Esophagus muscularis mucosa (tissue), 4 donors: Measurements from ENCODE around the gene INSYN2B. TPM values are rescaled to one million over a fixed set of nuclear protein-coding genes. Genes with fewer than 3 reads are reported as not detected.

ENCODE experiments used
- DNase-seq: peaks from one replicate; pipeline ENCODE4 v3.0.0-alpha.2; 2017; ENCODE audit errors: extremely low spot score
- H3K27ac ChIP-seq, 4 donors: fragments of 200-600 bp; sonication (generic); replicated peaks in 1 of 4; 1 replicate in 3 of 4; 2 replicates in 1 of 4; pipeline ENCODE4 v1.5.1; 2016 to 2019; ENCODE audit warnings: mild to moderate bottlenecking in 1 of 4
- H3K27me3 ChIP-seq, 4 donors: fragments of 200-600 bp; sonication (generic); one replicate each; pipeline versions ENCODE4 v1.5.1 to v1.6.0; 2016 to 2019
- H3K36me3 ChIP-seq, 4 donors: fragments of 200-600 bp; sonication (generic); one replicate each; pipeline ENCODE4 v1.5.1; 2016 to 2019
- H3K4me1 ChIP-seq, 4 donors: fragments of 200-600 bp; sonication (generic); one replicate each; pipeline ENCODE4 v1.5.1; 2016 to 2019
- H3K4me3 ChIP-seq, 4 donors: fragments of 200-600 bp; sonication (generic); 1 replicate in 2 of 4; 2 replicates in 2 of 4; pipeline ENCODE4 v1.5.1; 2016 to 2019; ENCODE audit warnings: mild to moderate bottlenecking in 4 of 4, moderate library complexity in 1 of 4
- H3K9me3 ChIP-seq, 4 donors: fragments of 200-600 bp; sonication (generic); 1 replicate in 3 of 4; 2 replicates in 1 of 4; pipeline ENCODE4 v1.5.1; 2016 to 2019
- EP300 ChIP-seq: sonication (generic); formaldehyde crosslinking; IDR thresholded peaks from one replicate; pipeline ENCODE4 v1.6.1; 2017; ENCODE audit warnings: antibody characterized with exemption
- POLR2A ChIP-seq: fragments of 450-650 bp; IDR thresholded peaks from one replicate; pipeline ENCODE4 v1.6.1; 2017; ENCODE audit warnings: antibody characterized with exemption, moderate library complexity, mild to moderate bottlenecking, low read depth
- POLR2AphosphoS5 ChIP-seq, 2 donors: sonication (generic); formaldehyde crosslinking; IDR thresholded peaks; one replicate each; pipeline ENCODE4 v1.6.1; 2017; ENCODE audit warnings: antibody characterized with exemption in 2 of 2
- WGBS: methylation state at CpG from one replicate; pipeline ENCODE4 v1.1.5; 2018; 5-methylcytosine and 5-hydroxymethylcytosine counted together
- intact Hi-C: fragments of 100-400 bp; cut with DNase I; formaldehyde crosslinking; loops from one replicate; pipeline ENCODE4 v1.15.1; 2023
- total RNA-seq, 4 donors: library from RNA; depleted of rRNA; stranded (reverse); fragments of >200 nt; gene quantifications; one replicate each; pipeline versions ENCODE4 v1.1.0 to v1.2.1, GENCODE V29; 2016
- TF ChIP-seq, protein P1 (sequence below), 3 experiments: fragments of 200-600 bp in 2 of 3; fragments of 450-650 bp in 1 of 3; sonication (generic) in 2 of 3; IDR thresholded peaks; one replicate each; pipeline ENCODE4 v1.5.1; 2017 to 2019; ENCODE audit warnings: antibody characterized with exemption in 3 of 3, mild to moderate bottlenecking in 2 of 3, moderate library complexity in 1 of 3

INSYN2B gene
- total RNA-seq, 4 donors from 2014 or later = not detected

DNA sequence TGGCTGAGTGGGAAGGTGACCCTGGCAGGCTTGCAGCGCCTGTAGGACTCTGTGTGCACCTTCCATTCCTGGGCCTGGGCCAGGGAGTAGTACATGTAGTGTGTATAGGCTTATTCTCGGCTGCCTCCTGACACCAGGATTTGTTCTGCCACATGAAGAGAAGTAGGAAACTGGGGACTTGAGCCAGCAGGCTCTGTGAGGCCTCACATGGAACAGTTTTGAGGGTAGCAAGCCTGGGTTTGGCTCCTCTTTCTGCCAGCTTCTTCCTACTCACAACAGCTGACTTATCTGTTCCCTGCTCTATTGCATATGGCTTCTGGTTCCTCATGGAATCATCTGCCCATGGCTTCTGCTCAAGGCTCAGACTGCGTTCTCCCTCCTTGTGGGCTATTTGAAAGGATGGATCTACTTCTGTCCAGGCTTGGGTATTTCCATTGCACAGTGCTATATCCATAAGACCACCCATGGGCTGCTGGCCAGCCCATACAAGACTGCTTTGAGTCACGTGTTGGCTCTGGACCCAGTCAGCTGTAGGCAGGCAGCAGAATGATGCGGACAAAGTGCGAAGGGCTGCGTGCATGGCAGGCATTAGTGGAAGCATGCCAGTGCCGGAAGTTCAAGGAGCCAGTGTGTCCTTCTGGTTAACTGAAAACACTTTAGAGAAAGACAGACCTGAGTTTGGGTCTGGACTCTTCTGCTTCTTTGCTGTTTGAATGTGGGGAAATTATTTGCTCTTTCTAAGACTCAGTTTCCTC, 11.0 kb upstream of the INSYN2B start:
- Histone ChIP-seq H3K4me3 (no peak overlapping the region), H3K9me3 (no peaks in the 10 kb centered on the region), H3K27me3 (peaks cover 0 to 7% (median 0%) of the 10 kb centered on the region in 4 donors), H3K27ac (no peak overlapping the region), H3K4me1 (no peaks in the 10 kb centered on the region), H3K36me3 (no peaks in the 10 kb centered on the region)
- intact Hi-C loops = no loop called here
- 97% methylated on average over 7 of the region's 8 CpGs for WGBS
- no peak for DNase-seq
- no peak for TF ChIP-seq POLR2AphosphoS5 (IDR thresholded peaks at IDR 0.05)
- TF ChIP-seq, protein P1, sequence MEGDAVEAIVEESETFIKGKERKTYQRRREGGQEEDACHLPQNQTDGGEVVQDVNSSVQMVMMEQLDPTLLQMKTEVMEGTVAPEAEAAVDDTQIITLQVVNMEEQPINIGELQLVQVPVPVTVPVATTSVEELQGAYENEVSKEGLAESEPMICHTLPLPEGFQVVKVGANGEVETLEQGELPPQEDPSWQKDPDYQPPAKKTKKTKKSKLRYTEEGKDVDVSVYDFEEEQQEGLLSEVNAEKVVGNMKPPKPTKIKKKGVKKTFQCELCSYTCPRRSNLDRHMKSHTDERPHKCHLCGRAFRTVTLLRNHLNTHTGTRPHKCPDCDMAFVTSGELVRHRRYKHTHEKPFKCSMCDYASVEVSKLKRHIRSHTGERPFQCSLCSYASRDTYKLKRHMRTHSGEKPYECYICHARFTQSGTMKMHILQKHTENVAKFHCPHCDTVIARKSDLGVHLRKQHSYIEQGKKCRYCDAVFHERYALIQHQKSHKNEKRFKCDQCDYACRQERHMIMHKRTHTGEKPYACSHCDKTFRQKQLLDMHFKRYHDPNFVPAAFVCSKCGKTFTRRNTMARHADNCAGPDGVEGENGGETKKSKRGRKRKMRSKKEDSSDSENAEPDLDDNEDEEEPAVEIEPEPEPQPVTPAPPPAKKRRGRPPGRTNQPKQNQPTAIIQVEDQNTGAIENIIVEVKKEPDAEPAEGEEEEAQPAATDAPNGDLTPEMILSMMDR (IDR thresholded peaks at IDR 0.05) = no peak
- no peak for TF ChIP-seq POLR2A
- no peak for TF ChIP-seq EP300

DNA sequence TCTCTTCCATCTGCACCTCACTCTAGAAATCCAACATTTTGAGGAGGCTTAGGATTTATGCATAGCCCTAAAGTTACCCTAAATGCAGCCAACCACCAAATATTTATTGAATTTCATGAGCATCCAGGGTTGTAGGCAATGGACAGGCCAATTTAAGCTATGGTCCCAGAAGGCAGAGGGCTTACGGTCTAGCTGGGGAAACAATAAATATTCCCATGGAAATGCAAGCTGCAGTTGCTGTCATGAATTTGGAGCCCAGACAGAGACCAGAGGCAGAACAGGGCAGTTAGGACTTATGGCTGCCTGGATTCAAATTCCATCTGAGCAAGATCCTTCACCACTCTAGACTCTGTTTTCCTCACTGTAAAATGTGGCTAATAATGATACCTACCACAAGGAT, 9.1 kb upstream of the INSYN2B start:
- DNase-seq = no peak
- no peaks in the 10 kb centered on the region for H3K36me3 ChIP-seq
- H3K4me1 ChIP-seq = no peaks in the 10 kb centered on the region

DNA sequence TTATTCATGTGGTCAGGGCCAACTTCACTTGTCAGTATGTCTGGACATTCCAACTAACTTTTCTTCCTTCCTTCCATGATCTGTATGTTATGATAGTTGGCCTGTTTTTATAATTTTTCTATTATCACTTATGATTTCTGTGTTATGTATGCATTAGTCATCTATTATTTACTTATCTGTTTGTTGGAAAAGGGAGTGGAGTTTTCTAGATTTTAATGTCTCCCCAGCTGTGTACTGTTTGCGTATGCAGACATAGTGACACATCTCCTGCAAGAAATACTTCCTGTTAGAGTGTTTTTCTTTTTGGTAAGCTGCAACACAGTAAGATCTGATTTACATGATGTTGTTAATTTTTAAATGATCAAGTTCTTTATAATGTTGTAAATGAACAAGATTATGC, 8.7 kb upstream of the INSYN2B start:
- Histone ChIP-seq H3K9me3 (no peaks in the 10 kb centered on the region), H3K4me1 (no peaks in the 10 kb centered on the region), H3K27me3 (peaks cover 0 to 19% (median 0%) of the 10 kb centered on the region in 4 donors), H3K36me3 (no peaks in the 10 kb centered on the region), H3K4me3 (no peak overlapping the region), H3K27ac (no peak overlapping the region)
- TF ChIP-seq, protein P1 (IDR thresholded peaks at IDR 0.05) = no peak
- no peak for TF ChIP-seq EP300
- TF ChIP-seq POLR2A = no peak
- no peak for TF ChIP-seq POLR2AphosphoS5 (IDR thresholded peaks at IDR 0.05)
- DNase-seq = no peak
- 88% methylated on average over 1 of the region's 1 CpG for WGBS
- intact Hi-C loops = no loop called here

More for the DNA sequence above, 9.1 kb upstream of the INSYN2B start:
- TF ChIP-seq EP300 (no peak), POLR2A (no peak), POLR2AphosphoS5 (IDR thresholded peaks at IDR 0.05) (no peak)
- TF ChIP-seq, protein P1 (IDR thresholded peaks at IDR 0.05) = no peak
- Histone ChIP-seq H3K27ac (no peak overlapping the region), H3K9me3 (no peaks in the 10 kb centered on the region), H3K4me3 (no peak overlapping the region), H3K27me3 (peaks cover 0 to 15% (median 0%) of the 10 kb centered on the region in 4 donors)
- intact Hi-C loops = no loop called here
- WGBS = 60% methylated on average over 1 of the region's 1 CpG

DNA sequence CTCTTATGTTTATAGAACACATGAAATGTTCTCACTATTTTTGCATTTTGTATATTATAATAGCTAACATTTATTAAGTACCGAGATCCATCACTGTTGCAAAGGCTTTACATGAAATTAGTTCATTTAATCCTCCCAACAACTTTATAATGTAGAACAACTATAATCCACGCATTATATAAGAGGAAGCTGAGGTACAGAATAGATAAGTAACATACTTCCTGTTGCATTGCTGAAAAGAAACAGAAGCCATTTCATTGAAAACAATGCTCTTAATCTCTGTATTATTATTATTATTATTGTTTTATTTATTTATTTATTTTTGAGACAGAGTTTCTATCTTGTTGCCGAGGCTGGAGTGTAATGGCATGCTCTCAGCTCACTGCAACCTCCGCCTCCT, 7.9 kb upstream of the INSYN2B start:
- H3K27ac ChIP-seq = no peak overlapping the region
- 81% methylated on average over 4 of the region's 4 CpGs for WGBS
- H3K36me3 ChIP-seq = no peaks in the 10 kb centered on the region
- no peak overlapping the region for H3K4me3 ChIP-seq
- no peak for DNase-seq
- intact Hi-C loops = no loop called here
- no peaks in the 10 kb centered on the region for H3K9me3 ChIP-seq
- H3K4me1 ChIP-seq = no peaks in the 10 kb centered on the region
- no peak for TF ChIP-seq EP300
- no peak for TF ChIP-seq POLR2AphosphoS5 (IDR thresholded peaks at IDR 0.05)
- TF ChIP-seq POLR2A = no peak
- TF ChIP-seq, protein P1 (IDR thresholded peaks at IDR 0.05) = no peak
- peaks cover 0 to 27% (median 0%) of the 10 kb centered on the region in 4 donors for H3K27me3 ChIP-seq
